H1 (cell line): Measurements from ENCODE around the gene TSPOAP1.

ENCODE experiments used
- EZH2 ChIP-seq: fragments of 200-600 bp; sonication (generic); IDR thresholded peaks from 2 replicates; pipeline ENCODE4 v1.7.1; 2012; ENCODE audit warnings: low read depth, mild to moderate bottlenecking, moderate library complexity, low read length, inconsistent platforms; ENCODE audit not compliant: severe bottlenecking
- RAD21 ChIP-seq, 2 experiments: IDR thresholded peaks in 1 of 2; conservative IDR thresholded peaks in 1 of 2; 2 replicates each; pipeline ENCODE4 v1.6.1; 2011; ENCODE audit warnings: low read depth in 2 of 2, low read length in 2 of 2, improper control_type of control experiment in 1 of 2, inconsistent platforms in 1 of 2, mild to moderate bottlenecking in 1 of 2, moderate library complexity in 1 of 2
- RBBP5 ChIP-seq: IDR thresholded peaks from 2 replicates; pipeline ENCODE4 v1.7.1; 2012; ENCODE audit warnings: low read depth, mild to moderate bottlenecking, inconsistent platforms, low read length, moderate library complexity, borderline replicate concordance
- SRF ChIP-seq: IDR thresholded peaks from 2 replicates; pipeline ENCODE4 v1.6.1; 2011; ENCODE audit warnings: mild to moderate bottlenecking, low read depth, low read length, moderate library complexity

- TF ChIP-seq EZH2 (no peak), RBBP5 (no peak), RAD21 (IDR thresholded peaks at IDR 0.05 in 1 of 2, conservative IDR thresholded peaks at IDR 0.05 in 1 of 2; ENCODE audit: low read depth in 2 of 2, low read length in 2 of 2) (no peak), SRF (no peak)
Measured at GRCh38 chr17:58358408-58359172, 30.0 kb upstream of the TSPOAP1 start.
